Activated naive CD4-positive, alpha-beta T cell treated with anti-CD3 and anti-CD28 coated beads, Interleukin-2, amount 10 ng/mL, durations not matched to agents 7 days and 5 days (primary cell): ENCODE results near the gene CENPVL1.
"Not testable (repeated sequence)": the region's sequence is repeated elsewhere in the genome, so short reads cannot be mapped to it uniquely, and the experiment has no call there.

ENCODE experiments used
- CTCF ChIA-PET: fragments of 350-600 bp; sonication (Branson Sonifier 250); formaldehyde crosslinking; loops from one replicate; lab custom pipeline; 2021; ENCODE audit warnings: antibody characterized with exemption; lab: Charles Lee
- DNase-seq: peaks from one replicate; pipeline ENCODE4 v3.0.0-alpha.2; 2020
- H3K27ac Mint-ChIP-seq: one replicate; pipeline ENCODE4 v1.8.0; 2021; ENCODE audit warnings: mild to moderate bottlenecking, moderate library complexity, mixed read lengths
- H3K27me3 Mint-ChIP-seq: one replicate; pipeline ENCODE4 v1.8.0; 2021; ENCODE audit warnings: mild to moderate bottlenecking, mixed read lengths
- H3K36me3 Mint-ChIP-seq: one replicate; pipeline ENCODE4 v1.8.0; 2021; ENCODE audit warnings: mixed read lengths
- H3K4me1 Mint-ChIP-seq: one replicate; pipeline ENCODE4 v1.8.0; 2021; ENCODE audit warnings: mixed read lengths
- H3K4me3 Mint-ChIP-seq: one replicate; pipeline ENCODE4 v1.8.0; 2021; ENCODE audit warnings: mild to moderate bottlenecking, moderate library complexity, mixed read lengths
- H3K9me3 Mint-ChIP-seq: one replicate; pipeline ENCODE4 v1.8.0; 2021; ENCODE audit warnings: mixed read lengths

Gene CENPVL1

GRCh38 chrX:51710277-51711164, at the start of gene CENPVL1:
Gene CENPVL1 (plus strand): TSS chrX:51710512. CDS start chrX:51710512, 0 bp downstream.
- DNase-seq, H3K4me3 Mint-ChIP-seq, H3K27me3 Mint-ChIP-seq, H3K36me3 Mint-ChIP-seq, CTCF ChIA-PET, H3K9me3 Mint-ChIP-seq, H3K27ac Mint-ChIP-seq, H3K4me1 Mint-ChIP-seq: not testable (repeated sequence)

- H3K36me3 Mint-ChIP-seq: no peaks in the 10 kb centered on the region
Observed at GRCh38 chrX:51665981-51666380, 44.3 kb upstream of the CENPVL1 start.

GRCh38 chrX:51679689-51680433, 30.5 kb upstream of the CENPVL1 start:
- H3K9me3 Mint-ChIP-seq, DNase-seq, H3K36me3 Mint-ChIP-seq, H3K4me1 Mint-ChIP-seq, H3K27me3 Mint-ChIP-seq, H3K4me3 Mint-ChIP-seq, H3K27ac Mint-ChIP-seq, CTCF ChIA-PET: not testable (repeated sequence)

More at GRCh38 chrX:51665981-51666380, 44.3 kb upstream of the CENPVL1 start:
- H3K4me1 Mint-ChIP-seq: peaks cover 2% of the 10 kb centered on the region
- DNase-seq: no peak
- H3K27ac Mint-ChIP-seq: no peak overlapping the region
- H3K9me3 Mint-ChIP-seq: no peaks in the 10 kb centered on the region
- no peak overlapping the region for H3K4me3 Mint-ChIP-seq
- H3K27me3 Mint-ChIP-seq: peaks cover 4% of the 10 kb centered on the region
- CTCF ChIA-PET: no interaction called here

GRCh38 chrX:51681808-51682719, 28.2 kb upstream of the CENPVL1 start:
- DNase-seq, H3K9me3 Mint-ChIP-seq, H3K4me1 Mint-ChIP-seq, H3K27ac Mint-ChIP-seq, H3K27me3 Mint-ChIP-seq, H3K4me3 Mint-ChIP-seq, CTCF ChIA-PET, H3K36me3 Mint-ChIP-seq: not testable (repeated sequence)

- H3K9me3 Mint-ChIP-seq, H3K27me3 Mint-ChIP-seq, H3K27ac Mint-ChIP-seq, CTCF ChIA-PET, H3K36me3 Mint-ChIP-seq, H3K4me3 Mint-ChIP-seq, H3K4me1 Mint-ChIP-seq, DNase-seq: not testable (repeated sequence)
Observed at GRCh38 chrX:51682720-51683062, 27.6 kb upstream of the CENPVL1 start, which contains the start of gene CENPVL2. Gene CENPVL2 (minus strand): TSS chrX:51682831. CDS start chrX:51682831, 0 bp downstream.

GRCh38 chrX:51694254-51694653, 16.1 kb upstream of the CENPVL1 start:
- CTCF ChIA-PET: no interaction called here
- Mint-ChIP-seq H3K9me3 (no peaks in the 10 kb centered on the region), H3K27me3 (peaks cover 6% of the 10 kb centered on the region), H3K4me3 (no peak overlapping the region), H3K4me1 (no peaks in the 10 kb centered on the region), H3K27ac (no peak overlapping the region), H3K36me3 (no peaks in the 10 kb centered on the region)
- DNase-seq: no peak

- no peaks in the 10 kb centered on the region for H3K36me3 Mint-ChIP-seq
- no peak for DNase-seq
- peaks cover 6% of the 10 kb centered on the region for H3K27me3 Mint-ChIP-seq
- no peak overlapping the region for H3K4me3 Mint-ChIP-seq
- CTCF ChIA-PET: no interaction called here
- H3K9me3 Mint-ChIP-seq: no peaks in the 10 kb centered on the region
- no peaks in the 10 kb centered on the region for H3K4me1 Mint-ChIP-seq
- no peak overlapping the region for H3K27ac Mint-ChIP-seq
Observed at GRCh38 chrX:51697397-51697796, 12.9 kb upstream of the CENPVL1 start.

- CTCF ChIA-PET, H3K9me3 Mint-ChIP-seq, H3K27ac Mint-ChIP-seq, H3K27me3 Mint-ChIP-seq, H3K36me3 Mint-ChIP-seq, H3K4me1 Mint-ChIP-seq, DNase-seq, H3K4me3 Mint-ChIP-seq: not testable (repeated sequence)
Observed at GRCh38 chrX:51712943-51713647, 2.8 kb downstream of the CENPVL1 start.

- H3K36me3 Mint-ChIP-seq: no peaks in the 10 kb centered on the region
- no peaks in the 10 kb centered on the region for H3K9me3 Mint-ChIP-seq
- no peak overlapping the region for H3K27ac Mint-ChIP-seq
- H3K4me3 Mint-ChIP-seq: no peak overlapping the region
- no peak for DNase-seq
- CTCF ChIA-PET: no interaction called here
- H3K27me3 Mint-ChIP-seq: peaks cover 5% of the 10 kb centered on the region
- H3K4me1 Mint-ChIP-seq: no peaks in the 10 kb centered on the region
Observed at GRCh38 chrX:51728202-51728601, 17.9 kb downstream of the CENPVL1 start.

GRCh38 chrX:51737091-51737490, 26.8 kb downstream of the CENPVL1 start:
- no peak for DNase-seq
- Mint-ChIP-seq H3K4me3 (no peak overlapping the region), H3K9me3 (no peaks in the 10 kb centered on the region), H3K36me3 (no peaks in the 10 kb centered on the region), H3K27me3 (peaks cover 8% of the 10 kb centered on the region), H3K27ac (no peak overlapping the region), H3K4me1 (no peaks in the 10 kb centered on the region)
- CTCF ChIA-PET: no interaction called here

- DNase-seq: no peak
- Mint-ChIP-seq H3K9me3 (peaks cover 16% of the 10 kb centered on the region), H3K27ac (no peak overlapping the region), H3K36me3 (peaks cover 26% of the 10 kb centered on the region), H3K4me3 (peak overlapping the region; percentile 73), H3K4me1 (peaks cover 25% of the 10 kb centered on the region), H3K27me3 (peaks cover 4% of the 10 kb centered on the region)
- CTCF ChIA-PET: no interaction called here
Observed at GRCh38 chrX:51742586-51742985, 32.3 kb downstream of the CENPVL1 start.

- Mint-ChIP-seq H3K27me3 (peaks cover 3% of the 10 kb centered on the region), H3K4me1 (peaks cover 25% of the 10 kb centered on the region), H3K4me3 (peak within 1 kb of the TSS; percentile 73), H3K27ac (peak within 1 kb of the TSS; percentile 85), H3K9me3 (peaks cover 16% of the 10 kb centered on the region), H3K36me3 (peaks cover 26% of the 10 kb centered on the region)
- DNase-seq: peak; percentile 81
- CTCF ChIA-PET: no interaction called here
Observed at GRCh38 chrX:51743179-51743957, 33.1 kb downstream of the CENPVL1 start, which contains the start of gene GSPT2. Gene GSPT2 (plus strand): TSS chrX:51743442. CDS start chrX:51743627, 185 bp downstream.

- Mint-ChIP-seq H3K27me3 (no peaks in the 10 kb centered on the region), H3K27ac (no peak overlapping the region), H3K4me1 (peaks cover 25% of the 10 kb centered on the region), H3K36me3 (peaks cover 26% of the 10 kb centered on the region), H3K4me3 (no peak overlapping the region), H3K9me3 (peaks cover 16% of the 10 kb centered on the region)
- CTCF ChIA-PET: no interaction called here
- no peak for DNase-seq
Observed at GRCh38 chrX:51747671-51748070, 37.4 kb downstream of the CENPVL1 start.
